HG02678 (cell line): Measurements from ENCODE around the gene XYLT1.

Source experiments
- ATAC-seq: cut with Tn5 transposase; IDR thresholded peaks from one replicate; pipeline ENCODE4 v1.9.1; 2021; ENCODE audit warnings: mild to moderate bottlenecking, moderate library complexity; ENCODE audit not compliant: unreplicated experiment

The XYLT1 gene

DNA sequence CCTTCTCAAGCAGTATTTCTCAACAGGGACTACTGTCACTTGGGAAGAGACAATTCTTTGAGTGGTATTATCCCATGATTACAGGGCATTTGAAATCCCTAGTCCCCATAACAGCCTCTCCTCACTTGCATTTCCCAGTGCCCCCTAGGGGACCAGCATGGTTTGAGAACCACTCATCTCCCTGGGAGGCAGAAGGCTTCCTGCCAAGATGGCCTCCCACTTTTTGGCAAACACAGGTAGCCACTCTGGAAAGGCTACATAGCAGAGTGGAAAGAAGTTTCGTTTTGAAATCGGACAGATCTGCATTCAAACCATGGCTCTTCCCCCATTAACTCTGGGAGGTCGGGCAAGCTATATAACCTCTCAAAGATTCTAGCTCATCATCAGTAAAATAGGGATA lies 256.8 kb downstream of the XYLT1 start:
- ATAC-seq: no peak

DNA sequence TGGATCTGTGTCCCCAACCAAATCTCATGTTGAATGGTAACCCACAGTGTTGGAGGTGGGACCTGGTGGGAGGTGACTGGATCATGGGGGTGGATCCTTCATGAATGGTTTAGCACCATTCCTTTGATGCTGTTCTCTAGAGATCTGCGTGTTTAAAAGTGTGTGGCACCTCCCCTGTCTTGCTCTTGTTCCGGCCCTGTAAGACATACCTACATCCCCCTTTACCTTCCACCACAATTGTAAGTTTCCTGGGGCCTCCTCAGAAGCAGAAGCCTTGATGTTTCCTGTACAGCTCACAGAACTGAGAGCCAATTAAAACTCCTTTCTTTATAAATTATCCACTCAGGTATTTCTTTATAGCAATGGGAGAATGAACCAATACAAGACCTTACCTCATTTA lies 257.7 kb downstream of the XYLT1 start:
- no peak for ATAC-seq

DNA sequence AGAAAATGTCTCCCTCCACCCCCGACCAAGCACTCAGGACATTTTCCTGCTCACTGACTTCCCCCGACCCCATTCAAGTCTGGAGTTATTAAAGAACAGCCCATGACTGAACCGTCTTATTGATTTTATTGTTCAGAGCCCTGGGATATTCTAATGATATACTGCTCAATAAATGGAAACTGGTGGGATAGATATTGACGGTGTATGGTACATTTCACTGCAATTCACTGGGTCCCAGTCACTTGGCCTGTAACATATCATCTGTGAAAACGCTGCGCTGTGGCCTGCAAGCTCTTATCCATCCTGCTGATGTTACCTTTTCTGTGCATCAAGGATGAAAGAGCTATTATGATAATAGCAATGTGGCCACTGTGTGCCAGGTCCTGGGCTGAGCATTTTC lies 258.2 kb downstream of the XYLT1 start:
- no peak for ATAC-seq

DNA sequence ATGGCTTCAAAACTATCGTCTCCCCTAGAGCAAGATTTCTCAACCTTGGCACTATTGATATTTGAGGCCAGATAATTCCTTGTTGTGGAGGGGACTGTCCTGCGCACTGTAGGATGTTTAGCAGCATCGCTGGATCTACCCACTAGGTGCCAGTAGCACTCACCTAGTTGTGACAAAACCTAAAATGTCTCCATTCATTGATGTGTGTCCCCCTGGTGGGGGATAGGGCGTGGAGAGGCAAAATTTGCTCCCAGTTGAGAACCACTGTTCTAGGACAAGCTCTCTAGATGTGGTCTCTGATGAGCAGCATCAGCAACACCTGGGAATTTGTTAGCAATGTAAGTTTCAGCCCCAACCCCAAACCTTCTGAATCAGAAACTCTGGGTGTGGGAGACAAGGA lies 259.0 kb downstream of the XYLT1 start:
- ATAC-seq: no peak

DNA sequence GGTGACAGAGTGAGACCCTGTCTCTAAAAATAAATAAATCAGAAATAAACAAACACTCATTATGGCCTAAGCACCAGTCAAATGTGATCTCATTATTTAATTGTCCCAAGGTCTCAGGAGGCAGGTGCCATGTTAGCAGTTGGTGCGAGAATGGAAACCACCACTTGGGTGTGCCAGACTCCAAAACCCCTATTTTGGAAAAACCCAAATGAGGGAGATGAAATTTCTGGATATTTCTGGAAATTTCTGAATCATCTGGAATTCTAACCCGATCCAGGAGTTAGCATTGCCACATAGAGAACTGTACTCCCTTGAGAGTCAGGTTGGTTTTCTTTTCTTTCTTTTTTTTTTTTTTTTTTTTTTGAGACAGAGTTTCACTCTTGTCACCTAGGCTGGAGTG lies 264.0 kb downstream of the XYLT1 start:
- ATAC-seq: no peak

DNA sequence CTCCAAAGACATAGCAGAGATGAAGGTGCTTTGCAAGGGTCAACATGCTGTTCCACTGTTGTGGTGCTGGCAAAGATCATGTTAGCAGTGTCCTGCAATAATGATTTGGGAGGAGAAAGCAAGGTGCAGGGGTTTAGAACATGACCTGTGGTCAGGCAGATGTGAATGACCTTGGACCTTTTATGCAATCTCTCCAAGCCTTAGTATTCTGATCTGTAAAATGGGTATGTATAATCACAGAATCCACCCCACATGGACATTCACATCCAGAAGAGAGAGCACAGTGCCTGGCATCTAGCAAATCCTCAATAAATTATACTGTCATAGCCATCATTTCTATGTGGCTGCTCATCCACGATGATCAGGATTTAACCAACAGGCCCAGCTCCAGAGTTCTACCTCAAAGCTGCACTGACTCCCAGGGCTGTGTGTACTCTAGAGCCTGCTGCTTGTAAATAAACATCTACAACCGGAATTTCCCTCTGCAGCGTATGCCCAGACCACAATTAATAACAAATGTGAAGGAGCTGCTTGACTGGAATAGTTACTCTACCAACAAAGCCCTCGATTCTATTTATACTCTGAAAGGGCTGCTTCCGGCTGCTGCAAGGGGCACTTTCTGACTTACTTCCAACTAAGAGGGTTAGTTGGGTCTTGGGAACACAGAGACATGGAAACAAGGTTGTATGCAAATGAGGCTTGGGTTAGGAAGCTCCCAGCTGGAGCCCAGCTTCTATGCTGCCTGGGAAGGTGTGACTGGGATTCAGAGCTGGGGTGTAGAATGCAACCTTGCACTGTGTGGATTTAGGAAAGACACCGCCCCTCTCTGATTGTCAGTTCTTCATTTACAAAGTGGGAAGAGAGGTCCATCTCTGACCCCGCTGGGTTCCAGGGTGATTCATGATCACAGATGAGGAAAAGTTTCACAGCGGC lies 265.2 kb downstream of the XYLT1 start:
- ATAC-seq: no peak

DNA sequence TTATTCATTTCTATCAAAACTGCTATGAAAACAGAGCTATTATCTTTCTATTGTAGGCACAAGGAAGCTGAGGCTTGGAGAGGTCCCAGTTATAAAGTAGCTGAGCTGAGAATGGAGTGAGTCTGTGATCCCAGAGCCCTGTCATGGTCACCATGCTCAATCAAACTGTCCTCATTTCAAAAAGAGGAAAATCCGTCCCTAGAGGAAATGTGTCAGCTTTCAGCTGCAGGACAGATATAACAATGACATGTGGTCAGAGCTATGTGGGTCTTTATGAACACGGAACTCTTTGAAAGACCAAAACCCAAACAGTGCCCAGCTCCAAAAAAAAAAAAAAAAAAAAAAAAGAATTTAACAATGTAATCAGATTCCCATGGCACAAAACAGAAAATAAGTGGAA lies 266.1 kb downstream of the XYLT1 start:
- no peak for ATAC-seq

DNA sequence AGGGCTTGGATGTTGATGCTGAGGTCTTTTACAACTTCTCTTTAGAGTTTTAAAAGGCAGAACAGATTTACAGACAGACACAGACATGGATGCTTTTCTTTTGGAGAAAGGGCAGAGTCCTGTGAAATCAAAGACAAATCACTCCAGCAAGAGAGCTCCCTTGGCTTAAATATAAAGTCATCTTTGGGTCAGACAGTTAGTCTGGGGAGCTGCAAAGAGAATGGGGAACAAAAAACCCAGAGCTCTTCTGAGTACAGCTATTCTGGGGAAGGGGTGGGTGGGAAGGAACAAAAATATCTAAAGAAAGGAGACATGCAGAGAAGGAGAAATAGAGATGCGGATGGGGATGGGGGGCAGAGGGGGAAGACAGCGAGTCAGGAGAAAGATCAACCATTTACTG lies 266.6 kb downstream of the XYLT1 start:
- no peak for ATAC-seq

DNA sequence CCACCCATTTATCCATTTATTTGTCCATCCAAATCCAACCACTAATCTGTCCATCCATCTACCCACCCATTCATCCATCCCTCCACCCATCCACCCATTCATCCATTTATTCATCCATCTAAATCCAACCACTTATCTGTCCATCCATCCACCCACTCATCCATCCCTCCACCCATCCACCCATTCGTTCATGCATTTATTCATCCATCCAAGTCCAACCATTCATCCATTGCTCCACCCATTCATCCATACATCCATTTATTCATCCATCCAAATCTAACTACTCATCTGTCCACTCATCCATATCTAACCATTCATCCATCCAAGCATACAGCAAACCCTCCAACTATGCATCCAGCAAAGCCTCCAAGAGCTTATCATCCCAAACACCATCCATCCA lies 267.3 kb downstream of the XYLT1 start:
- no peak for ATAC-seq

DNA sequence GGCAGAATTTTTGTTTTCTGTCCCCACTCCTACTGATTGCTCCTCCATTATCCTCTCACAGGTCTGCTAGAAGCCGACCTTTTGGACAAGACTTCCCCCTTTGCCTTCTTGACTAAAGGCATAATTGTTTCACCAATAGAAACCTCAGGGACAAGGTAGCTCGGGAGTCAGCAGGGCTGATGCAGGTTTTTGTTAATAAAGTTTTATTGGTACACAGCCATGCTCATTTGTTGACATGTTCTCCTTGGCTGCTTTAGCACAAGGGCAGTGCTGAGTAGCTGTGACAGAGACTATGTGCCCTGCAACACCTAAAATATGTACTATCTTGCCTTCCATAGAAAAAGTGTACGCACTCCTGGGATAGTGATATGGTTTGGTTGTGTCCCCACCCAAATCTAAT lies 271.6 kb downstream of the XYLT1 start:
- no peak for ATAC-seq

DNA sequence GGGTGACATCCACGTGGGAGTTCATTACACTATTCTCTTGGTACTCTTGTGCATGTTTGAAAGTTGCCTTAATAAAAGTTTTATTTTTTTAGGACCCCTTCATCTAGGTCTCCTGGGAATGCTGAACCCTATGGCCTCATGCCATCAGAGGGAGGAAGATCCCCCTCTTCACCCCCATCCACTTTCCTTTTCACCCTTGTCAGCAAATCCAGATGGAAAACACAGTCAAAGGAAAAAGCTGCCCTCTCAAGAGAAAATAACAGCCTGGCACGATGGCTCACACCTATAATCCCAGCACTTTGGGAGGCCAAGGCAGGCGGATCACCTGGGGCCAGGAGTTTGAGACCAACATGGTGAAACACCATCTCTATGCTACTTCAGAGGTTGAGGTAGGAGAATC lies 274.2 kb downstream of the XYLT1 start:
- no peak for ATAC-seq

DNA sequence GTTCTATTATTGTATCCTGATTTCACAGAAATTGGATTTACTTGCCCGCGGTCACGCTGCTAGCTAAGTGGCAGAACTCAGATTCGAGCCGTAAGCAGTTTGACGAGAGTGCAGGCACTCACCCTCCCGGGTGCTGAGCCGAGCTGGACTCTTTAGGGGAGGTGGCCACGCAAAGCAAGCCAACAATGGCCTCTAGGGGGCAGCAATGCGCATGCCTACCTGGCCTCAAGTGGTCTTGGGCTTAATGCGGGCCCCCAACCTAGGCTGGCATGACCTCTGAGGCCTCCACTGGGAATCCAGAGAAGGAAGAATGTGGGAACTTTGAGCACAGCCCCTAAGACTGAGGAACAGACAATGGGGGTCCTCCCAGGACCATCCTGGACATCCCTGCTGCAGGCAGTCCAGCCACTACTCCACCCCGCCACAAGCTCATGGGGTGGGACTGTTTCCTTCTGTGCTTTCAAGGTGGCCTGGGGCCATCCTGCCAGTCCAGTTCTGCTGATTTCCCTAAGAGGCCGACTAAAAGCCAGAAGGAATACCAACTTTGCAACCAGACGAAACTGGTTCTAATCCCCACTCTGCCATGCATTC lies 276.5 kb downstream of the XYLT1 start:
- no peak for ATAC-seq

DNA sequence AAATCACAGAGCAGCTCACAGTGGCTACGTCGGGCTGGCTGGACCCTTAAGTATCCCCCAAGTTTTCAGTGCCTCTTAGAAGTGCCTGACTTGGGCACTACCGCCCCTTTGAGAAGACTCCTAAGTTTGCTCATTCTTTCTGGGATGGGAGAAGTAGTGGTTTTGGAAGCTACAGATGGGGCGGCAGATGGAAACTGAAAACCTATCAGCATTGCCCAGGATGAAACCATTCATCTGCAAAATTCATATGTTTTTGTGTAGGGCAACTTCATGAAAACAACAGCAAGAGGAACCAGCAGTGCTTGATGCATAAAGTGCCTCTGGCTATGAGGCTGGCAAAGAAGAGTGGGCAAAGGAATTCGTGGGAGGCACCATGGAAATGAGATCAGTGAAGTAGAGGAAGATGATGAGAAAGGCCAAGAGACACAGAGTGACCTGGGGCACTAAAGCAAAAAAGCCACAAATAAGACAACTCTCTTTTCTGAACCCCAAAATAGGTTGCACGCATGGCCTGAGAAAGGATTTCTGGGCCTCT lies 277.1 kb downstream of the XYLT1 start:
- no peak for ATAC-seq

DNA sequence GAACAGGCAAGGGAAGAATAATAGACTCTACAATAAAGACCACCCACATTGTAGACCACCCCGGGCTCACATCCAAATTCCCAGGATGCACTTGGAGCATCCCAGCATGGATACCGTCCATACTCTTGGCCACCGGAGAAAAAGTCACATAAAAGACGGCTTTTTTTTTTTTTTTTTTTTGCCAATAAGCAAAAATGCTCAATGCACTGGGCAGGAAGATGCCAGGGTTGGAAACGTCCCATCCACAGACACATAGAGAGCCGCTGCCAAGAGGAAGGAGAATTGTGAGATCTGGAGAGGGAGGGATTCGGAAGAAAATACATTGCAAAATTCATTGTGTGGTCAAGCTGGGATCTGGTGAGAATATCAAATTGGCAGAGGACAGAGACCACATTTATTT lies 286.7 kb downstream of the XYLT1 start:
- ATAC-seq: no peak

DNA sequence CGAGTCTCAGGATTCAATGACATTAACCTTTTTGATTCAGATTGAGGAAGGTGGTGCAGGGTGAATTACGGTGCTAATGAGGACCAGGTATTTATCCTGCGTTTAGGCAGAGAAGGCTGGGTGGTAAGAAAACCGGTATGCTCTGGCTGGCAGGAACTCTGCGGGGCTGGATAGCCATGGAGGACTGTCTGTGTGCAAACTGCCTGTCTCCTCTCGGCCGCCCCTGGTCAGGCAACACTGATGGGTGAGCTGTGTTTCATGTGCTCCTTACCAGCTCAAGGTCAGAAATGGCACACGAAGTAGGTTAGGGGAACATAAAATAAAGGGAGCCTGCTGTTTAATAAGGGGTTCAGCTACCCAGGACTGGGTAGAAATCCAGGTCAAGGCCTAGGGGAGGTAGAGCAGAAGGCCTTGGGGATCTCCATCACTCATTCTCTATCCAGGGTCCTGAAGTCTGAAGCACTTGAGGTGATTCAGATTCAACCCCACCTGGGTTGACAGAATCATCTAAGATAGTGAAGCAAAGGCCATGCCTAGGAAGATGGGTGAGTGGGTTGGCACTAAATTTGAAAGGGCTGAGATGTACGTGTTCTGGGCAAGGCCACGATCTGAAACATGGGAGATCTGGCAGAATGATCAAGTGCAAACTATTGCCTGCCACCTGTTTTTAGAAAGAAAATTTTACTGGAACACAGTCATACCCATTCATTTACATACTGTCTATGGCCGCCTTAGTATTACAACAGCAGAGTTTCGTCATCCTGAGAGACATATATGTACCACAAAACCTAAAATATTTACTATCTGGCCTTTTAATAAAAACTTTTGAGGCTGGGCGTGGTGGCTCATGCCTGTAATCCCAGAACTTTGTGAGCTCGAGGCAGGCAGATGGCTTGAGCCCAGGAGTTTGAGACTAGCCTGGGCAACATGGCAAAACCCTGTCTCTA lies 292.5 kb downstream of the XYLT1 start:
- no peak for ATAC-seq

DNA sequence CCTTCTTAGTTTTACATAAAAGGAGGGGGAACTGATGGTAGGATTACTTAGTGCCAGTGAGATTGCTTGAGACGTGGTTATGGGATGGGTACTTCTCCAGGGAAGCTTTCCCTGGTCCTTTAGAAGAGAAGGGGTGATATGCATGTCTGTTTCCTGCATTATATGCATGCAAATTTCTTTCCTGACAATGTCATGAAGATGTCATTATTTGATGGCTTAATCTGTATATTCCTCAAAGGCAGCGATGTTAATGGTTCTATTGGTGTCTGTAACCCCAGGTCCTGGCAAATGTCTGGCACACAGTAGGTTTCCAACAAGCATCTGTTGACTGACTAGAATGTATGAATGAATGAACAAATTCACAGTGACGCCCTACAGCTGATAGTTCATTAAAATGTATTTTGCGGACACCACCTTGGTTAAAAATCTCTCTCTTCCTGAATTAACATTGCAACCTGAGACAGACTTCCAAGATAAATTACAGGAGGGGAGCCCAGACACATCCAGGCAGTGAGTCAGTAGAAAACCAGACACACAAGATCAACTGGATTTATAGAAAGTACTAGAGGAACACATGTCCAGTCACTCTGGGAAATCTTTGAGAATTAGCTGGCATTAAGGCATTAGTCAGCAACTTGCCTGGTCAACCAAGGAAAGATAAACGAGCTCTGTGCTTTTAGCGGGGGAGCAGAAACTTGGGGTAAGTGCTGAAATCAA lies 293.4 kb downstream of the XYLT1 start:
- ATAC-seq: no peak

DNA sequence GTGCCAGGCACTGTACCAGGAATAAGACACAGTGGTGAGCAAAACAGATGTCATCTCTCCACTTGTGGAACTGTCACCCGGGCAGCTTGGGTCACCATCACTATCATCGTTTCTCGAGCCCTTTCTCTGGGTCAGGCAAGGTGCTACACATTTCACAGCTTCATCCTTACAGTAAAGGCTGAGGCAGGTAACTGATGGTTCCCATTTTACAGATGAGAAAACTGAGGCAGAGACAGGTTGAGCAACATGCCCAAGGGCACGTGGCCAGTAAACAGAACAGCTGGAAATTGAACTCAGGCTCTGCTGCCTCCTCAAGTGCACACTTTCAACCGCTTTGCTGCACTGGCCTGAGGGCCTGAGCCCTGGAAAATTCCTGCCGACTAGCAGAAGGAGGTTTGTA lies 294.6 kb downstream of the XYLT1 start:
- no peak for ATAC-seq

DNA sequence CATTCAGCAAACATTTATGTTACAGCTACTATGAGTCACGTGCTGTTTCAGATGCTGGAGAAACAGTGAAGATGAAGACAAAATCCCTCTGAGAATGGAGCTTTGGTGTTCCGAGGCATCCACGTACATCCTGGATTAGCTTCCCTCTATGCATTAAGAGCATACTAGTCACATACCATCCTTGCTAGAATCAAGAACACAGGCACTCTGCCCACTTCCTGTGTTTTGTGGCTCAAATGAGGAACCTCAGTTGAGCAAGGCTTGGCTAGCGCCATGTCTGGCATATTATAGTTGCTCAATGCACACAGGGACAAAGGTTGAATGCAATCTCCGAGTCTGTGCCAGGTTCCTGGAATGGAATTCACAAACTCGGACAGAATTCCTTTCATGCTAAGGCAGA lies 297.5 kb downstream of the XYLT1 start:
- no peak for ATAC-seq

DNA sequence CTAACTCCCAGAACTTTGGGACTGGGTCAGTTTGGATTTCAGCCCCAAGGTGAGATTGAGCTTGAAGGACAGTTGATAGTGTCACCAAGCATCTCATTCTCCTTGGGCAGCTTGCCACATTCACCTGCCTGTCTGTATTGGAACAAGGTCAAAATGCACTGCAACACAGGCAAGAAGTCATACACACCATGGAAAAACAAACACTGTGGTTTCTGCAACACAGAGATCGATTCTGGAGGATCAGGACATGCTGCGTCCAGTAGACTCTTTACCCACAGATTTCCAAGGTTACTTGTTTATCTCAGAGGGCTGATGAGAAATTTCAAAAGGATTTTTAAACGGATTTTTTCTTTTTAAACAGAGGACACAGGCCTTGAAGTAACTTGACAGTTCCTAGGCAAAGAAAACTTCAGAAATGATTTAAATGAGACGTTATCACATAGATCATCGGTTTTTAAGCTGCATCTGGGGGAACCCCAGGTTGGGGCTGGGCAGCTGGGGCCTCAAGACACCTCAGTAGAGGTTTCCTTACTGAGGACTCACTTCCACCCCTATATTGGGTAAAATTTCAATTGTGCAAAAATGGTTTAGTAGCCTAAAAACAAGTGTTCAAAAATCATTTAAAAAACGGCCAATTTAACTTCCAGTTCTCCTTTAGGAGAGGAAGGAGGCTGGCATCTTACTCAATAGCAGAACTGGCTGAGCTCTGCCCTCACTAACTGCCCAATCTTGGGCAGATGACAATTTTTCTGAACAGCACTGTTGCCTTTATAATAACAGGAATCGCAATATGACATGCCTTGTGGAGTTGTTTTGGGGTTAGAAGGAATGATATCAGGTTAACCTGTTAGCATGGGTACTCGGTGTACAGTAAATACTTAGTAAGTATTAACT lies 299.3 kb downstream of the XYLT1 start:
- ATAC-seq: no peak

DNA sequence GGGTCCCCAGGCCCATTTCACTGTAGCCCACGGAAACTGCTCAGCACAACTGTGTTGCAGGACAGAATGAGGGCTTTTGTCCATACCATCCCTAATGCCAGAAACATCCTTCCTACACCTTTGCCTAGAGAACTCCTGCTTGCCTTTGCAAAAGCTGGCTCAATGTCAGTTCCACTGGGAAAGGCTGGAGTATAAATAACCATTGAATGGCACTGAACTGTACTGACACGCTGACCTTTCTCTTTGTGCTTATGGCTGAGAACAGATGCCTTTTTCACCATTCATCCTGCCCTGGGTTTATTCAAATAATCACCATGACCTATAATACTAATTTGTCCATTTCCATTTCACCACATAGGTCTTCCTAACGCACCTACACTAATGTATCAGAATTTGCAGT lies 300.3 kb downstream of the XYLT1 start:
- no peak for ATAC-seq
